Transverse colon (tissue), 4 donors: ENCODE measurements around the gene ZFAND4.

Experiments
- CTCF ChIP-seq, 5 experiments: fragments of 200-600 bp in 3 of 5; fragments of 450-650 bp in 2 of 5; sonication (generic) in 3 of 5; IDR thresholded peaks; 1 replicate in 2 of 5; 2 replicates in 3 of 5; pipeline ENCODE4 v1.5.1; 2016 to 2017; ENCODE audit warnings: antibody characterized with exemption in 5 of 5, inconsistent platforms in 3 of 5, mild to moderate bottlenecking in 2 of 5, moderate library complexity in 1 of 5
- EP300 ChIP-seq: sonication (generic); formaldehyde crosslinking; IDR thresholded peaks from one replicate; pipeline ENCODE4 v1.6.1; 2017; ENCODE audit warnings: antibody characterized with exemption, low read depth
- POLR2AphosphoS5 ChIP-seq, 3 donors: sonication (generic); formaldehyde crosslinking; IDR thresholded peaks; one replicate each; pipeline ENCODE4 v1.6.1; 2016; ENCODE audit warnings: antibody characterized with exemption in 3 of 3

- no peak for TF ChIP-seq POLR2AphosphoS5 (IDR thresholded peaks at IDR 0.05)
- no peak for TF ChIP-seq CTCF (IDR thresholded peaks at IDR 0.05)
- TF ChIP-seq EP300 = no peak
Measured at GRCh38 chr10:45675388-45675787, 2.8 kb upstream of the ZFAND4 start.
